ENCODE results near the gene KCNN4. TPM values are rescaled to one million over a fixed set of nuclear protein-coding genes. Genes with fewer than 3 reads are reported as not detected.

Gene KCNN4
- total RNA-seq, 2 experiments from 2014 or later, result 31.3 to 40.0 TPM

GRCh38 chr19:43720936-43721335, 59.8 kb downstream of the KCNN4 start:
- POLR2A ChIA-PET, result interaction anchor here (1.0 kb wide), 1 partner anchor 36 kb away, joined by 3 read pairs; no protein-coding TSS in a partner anchor
- intact Hi-C loops (cut with micrococcal nuclease; ENCODE audit: unreplicated experiment), result loop anchor here (10.0 kb wide), 1 partner anchor 56 kb away; no protein-coding TSS in a partner anchor
- Histone ChIP-seq H2AFZ (ENCODE audit: low read length) (no peak overlapping the region), H3K9me3 (ENCODE audit: low read length) (no peaks in the 10 kb centered on the region), H3K79me2 (ENCODE audit: insufficient read depth, low read depth, low read length) (no peaks in the 10 kb centered on the region), H3K27ac (ENCODE audit: low read depth, low read length, poor library complexity, severe bottlenecking) (no peak overlapping the region), H3K4me3 (ENCODE audit: low read depth, low read length, poor library complexity, severe bottlenecking) (no peak overlapping the region), H3K36me3 (ENCODE audit: insufficient read depth, low read length) (no peaks in the 10 kb centered on the region), H3K4me2 (ENCODE audit: low read length) (no peak overlapping the region), H4K20me1 (ENCODE audit: insufficient read depth, low read length) (no peaks in the 10 kb centered on the region), H3K9me2 (ENCODE audit: insufficient read depth, low read length) (no peaks in the 10 kb centered on the region), H3K4me1 (ENCODE audit: insufficient read depth, low read length, poor library complexity, severe bottlenecking) (peaks cover 15% of the 10 kb centered on the region)
- CTCF ChIA-PET (ENCODE audit: unreplicated experiment), result no interaction called here
- TF ChIP-seq CTCF (conservative IDR thresholded peaks at IDR 0.05; ENCODE audit: low read length) (no peak), EZH2phosphoT487 (IDR thresholded peaks at IDR 0.05; ENCODE audit: borderline replicate concordance, low read depth, low read length) (no peak)
- no peak for DNase-seq (ENCODE audit: low spot score)
- no TSS peak for BruUV-seq (replicated peaks)

GRCh38 chr19:43719918-43720317, 60.9 kb downstream of the KCNN4 start:
- CTCF ChIA-PET (ENCODE audit: unreplicated experiment), result no interaction called here
- no peaks in the 10 kb centered on the region for H3K9me2 ChIP-seq (ENCODE audit: insufficient read depth, low read length)
- BruUV-seq (replicated peaks), result no TSS peak
- TF ChIP-seq CTCF (conservative IDR thresholded peaks at IDR 0.05; ENCODE audit: low read length), result no peak
- no peak for TF ChIP-seq EZH2phosphoT487 (IDR thresholded peaks at IDR 0.05; ENCODE audit: borderline replicate concordance, low read depth, low read length)
- no peaks in the 10 kb centered on the region for H4K20me1 ChIP-seq (ENCODE audit: insufficient read depth, low read length)
- no peak overlapping the region for H3K4me2 ChIP-seq (ENCODE audit: low read length)
- no peaks in the 10 kb centered on the region for H3K79me2 ChIP-seq (ENCODE audit: insufficient read depth, low read depth, low read length)
- peaks cover 6% of the 10 kb centered on the region for H3K4me1 ChIP-seq (ENCODE audit: insufficient read depth, low read length, poor library complexity, severe bottlenecking)
- H3K4me3 ChIP-seq (ENCODE audit: low read depth, low read length, poor library complexity, severe bottlenecking), result no peak overlapping the region
- no peak overlapping the region for H2AFZ ChIP-seq (ENCODE audit: low read length)
- intact Hi-C loops (cut with micrococcal nuclease; ENCODE audit: unreplicated experiment), result loop anchor here (10.0 kb wide), 1 partner anchor 55 kb away; no protein-coding TSS in a partner anchor
- POLR2A ChIA-PET, result no interaction called here
- no peak for DNase-seq (ENCODE audit: low spot score)
- no peaks in the 10 kb centered on the region for H3K9me3 ChIP-seq (ENCODE audit: low read length)
- no peak overlapping the region for H3K27ac ChIP-seq (ENCODE audit: low read depth, low read length, poor library complexity, severe bottlenecking)
- H3K36me3 ChIP-seq (ENCODE audit: insufficient read depth, low read length), result no peaks in the 10 kb centered on the region

GRCh38 chr19:43719378-43719868, 61.4 kb downstream of the KCNN4 start:
- no peak for DNase-seq (ENCODE audit: low spot score)
- ChIA-PET POLR2A (no interaction called here), CTCF (ENCODE audit: unreplicated experiment) (no interaction called here)
- Histone ChIP-seq H3K79me2 (ENCODE audit: insufficient read depth, low read depth, low read length) (no peaks in the 10 kb centered on the region), H3K4me1 (ENCODE audit: insufficient read depth, low read length, poor library complexity, severe bottlenecking) (peaks cover under 1% of the 10 kb centered on the region), H4K20me1 (ENCODE audit: insufficient read depth, low read length) (no peaks in the 10 kb centered on the region), H3K36me3 (ENCODE audit: insufficient read depth, low read length) (no peaks in the 10 kb centered on the region), H3K27ac (ENCODE audit: low read depth, low read length, poor library complexity, severe bottlenecking) (no peak overlapping the region), H3K4me2 (ENCODE audit: low read length) (no peak overlapping the region), H3K9me2 (ENCODE audit: insufficient read depth, low read length) (no peaks in the 10 kb centered on the region), H3K9me3 (ENCODE audit: low read length) (no peaks in the 10 kb centered on the region), H3K4me3 (ENCODE audit: low read depth, low read length, poor library complexity, severe bottlenecking) (no peak overlapping the region), H2AFZ (ENCODE audit: low read length) (no peak overlapping the region)
- intact Hi-C loops (cut with micrococcal nuclease; ENCODE audit: unreplicated experiment), result no loop called here
- BruUV-seq (replicated peaks), result no TSS peak
- no peak for TF ChIP-seq EZH2phosphoT487 (IDR thresholded peaks at IDR 0.05; ENCODE audit: borderline replicate concordance, low read depth, low read length)
- no peak for TF ChIP-seq CTCF (conservative IDR thresholded peaks at IDR 0.05; ENCODE audit: low read length)
